Fibroblast of skin of left biceps (primary cell): ENCODE data around the gene USP53.
"Not testable (repeated sequence)": the region's sequence is repeated elsewhere in the genome, so short reads cannot be mapped to it uniquely, and the experiment has no call there.

ENCODE experiments used
- DNase-seq, 2 experiments: peaks; one replicate each; pipeline ENCODE4 v3.0.0-alpha.2; 2013; ENCODE audit warnings: low read depth in 2 of 2

USP53 gene

DNA sequence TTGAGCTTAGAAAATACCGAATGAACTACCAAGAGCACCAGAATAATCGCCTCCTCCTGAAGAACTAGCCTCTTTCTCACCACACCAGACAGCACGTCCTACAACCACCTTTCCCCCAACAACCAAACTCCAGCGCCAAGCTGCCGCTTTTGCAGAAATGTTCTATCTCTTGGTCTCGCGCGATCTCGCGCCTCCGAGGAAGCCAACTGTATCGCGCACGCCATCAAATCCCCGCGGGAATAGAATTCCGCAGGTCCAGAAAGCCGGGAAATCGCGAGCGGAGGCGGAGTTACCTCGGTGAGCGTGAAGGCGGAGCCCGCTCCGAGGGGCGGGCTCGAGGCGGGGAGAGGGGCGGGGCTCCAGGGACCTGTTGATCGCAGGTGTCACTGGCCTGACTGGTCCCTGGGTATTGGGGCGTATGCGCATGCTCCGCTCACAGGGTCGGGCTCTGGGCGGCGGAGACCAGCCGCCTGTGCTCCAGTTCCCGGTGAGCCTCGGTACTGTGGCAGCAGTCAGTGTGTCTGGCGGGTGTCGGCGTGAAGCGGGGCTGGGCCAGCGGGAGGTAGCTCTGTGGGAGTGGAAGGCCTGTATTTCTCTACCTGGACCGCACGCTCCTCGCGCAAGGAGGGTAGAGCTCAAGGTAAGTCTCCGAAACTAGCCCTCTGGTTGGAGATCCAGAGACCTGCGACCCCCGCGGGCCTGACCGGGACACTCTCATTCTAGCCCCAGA is at the start of gene USP53:
TSS of gene USP53 (plus strand) at position 480 of the 730 bp plus-strand sequence. CDS start 27,047 bp downstream, outside the sequence.
- peak; percentile 94 to 95 for DNase-seq

DNA sequence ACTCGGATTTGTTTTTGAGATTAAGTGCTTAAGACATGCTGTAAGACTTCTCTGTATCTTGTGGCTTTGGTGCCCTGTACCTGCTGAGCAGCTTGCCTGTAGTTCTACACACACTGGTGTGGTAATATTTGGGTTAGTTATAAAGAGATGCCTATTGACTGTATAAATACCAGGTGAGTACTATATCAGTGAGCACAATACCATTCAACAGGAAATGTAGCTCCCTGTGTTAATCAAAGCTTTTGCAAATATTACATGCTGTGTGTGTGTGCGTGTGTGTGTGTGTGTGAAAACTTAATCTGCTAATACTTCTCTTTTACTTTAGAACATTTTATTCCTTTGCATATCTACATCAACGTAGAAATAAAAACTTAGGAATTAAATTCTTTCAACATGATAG is 46.7 kb upstream of the USP53 start:
- DNase-seq: no peak

DNA sequence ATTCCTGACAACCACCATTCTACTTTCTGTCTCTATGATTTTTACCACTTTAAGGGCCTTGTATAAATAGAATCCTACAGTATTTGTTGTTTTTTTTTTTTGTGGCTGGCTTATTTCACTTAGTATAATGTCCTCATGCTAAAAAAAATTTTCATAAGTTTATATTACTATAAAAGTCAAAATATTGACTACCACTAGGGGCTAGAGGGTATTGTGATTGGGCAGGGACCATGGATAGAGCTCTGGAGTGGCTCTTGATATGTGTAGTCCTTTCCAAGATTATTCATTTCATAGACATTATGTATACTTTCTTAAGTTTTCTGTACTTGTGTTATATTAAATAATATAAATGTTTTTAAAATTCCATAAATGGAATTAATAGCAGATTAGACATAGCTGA is 42.3 kb upstream of the USP53 start:
- no peak for DNase-seq

DNA sequence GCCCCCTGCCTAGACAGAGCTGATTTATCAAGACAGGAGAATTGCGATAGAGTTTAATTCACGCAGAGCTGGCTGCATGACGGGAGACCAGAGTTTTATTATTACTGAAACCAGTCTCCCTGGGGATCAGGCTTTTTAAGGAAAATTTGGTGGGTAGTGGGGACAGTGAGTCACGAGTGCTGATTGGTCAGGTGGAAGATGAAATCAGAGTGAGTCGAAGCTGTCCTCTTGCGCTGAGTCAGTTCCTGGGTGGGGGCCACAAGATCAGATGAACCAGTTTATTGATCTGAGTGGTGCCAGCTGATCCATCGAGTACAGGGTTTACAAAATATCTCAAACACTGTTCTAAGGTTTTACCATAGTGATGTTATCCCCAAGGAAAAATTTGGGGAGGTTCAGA is 40.3 kb upstream of the USP53 start:
- no peak for DNase-seq

DNA sequence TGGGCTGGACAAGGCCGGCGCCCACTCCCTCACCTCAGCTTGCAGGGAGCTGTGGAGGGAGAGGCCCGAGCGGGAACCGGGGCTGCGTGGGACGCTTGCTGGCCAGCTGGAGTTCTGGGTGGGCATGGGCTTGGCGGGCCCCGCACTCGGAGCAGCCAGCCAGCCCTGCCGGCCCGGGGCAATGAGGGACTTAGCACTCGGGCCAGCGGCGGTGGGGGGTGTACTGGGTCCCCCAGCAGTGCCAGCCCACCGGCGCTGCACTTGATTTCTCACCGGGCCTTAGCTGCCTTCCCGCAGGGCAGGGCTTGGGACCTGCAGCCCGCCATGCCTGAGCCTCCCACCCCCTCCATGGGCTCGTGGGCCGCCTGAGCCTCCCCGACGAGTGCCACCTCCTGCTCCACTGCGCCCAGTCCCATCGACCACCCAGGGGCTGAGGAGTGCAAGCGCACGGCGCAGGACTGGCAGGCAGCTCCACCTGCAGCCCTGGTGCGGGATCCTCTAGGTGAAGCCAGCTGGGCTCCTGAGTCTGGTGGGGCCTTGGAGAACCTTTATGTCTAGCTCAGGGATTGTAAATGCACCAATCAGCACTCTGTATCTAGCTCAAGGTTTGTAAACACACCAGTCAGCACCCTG is 38.7 kb upstream of the USP53 start:
- not testable (repeated sequence) for DNase-seq

DNA sequence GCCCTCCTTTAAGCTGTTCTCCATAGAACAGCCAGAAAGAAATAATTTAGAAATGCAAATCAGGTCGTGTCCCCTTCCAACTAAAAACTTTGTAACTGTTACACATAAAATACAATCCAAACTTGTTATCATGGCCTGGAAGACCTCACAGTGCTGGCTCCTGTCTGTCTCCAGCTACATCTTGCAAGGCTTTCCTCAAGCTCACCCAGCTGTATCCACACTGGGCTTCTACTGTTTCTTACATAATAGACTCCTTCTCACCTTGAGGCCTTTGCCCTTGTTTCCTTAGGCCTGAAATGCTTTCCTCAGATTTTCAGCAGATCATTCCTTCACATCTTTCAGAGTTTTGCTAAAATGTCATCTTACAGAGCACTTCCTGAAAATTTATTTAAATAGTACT is 33.5 kb upstream of the USP53 start:
- DNase-seq: no peak

DNA sequence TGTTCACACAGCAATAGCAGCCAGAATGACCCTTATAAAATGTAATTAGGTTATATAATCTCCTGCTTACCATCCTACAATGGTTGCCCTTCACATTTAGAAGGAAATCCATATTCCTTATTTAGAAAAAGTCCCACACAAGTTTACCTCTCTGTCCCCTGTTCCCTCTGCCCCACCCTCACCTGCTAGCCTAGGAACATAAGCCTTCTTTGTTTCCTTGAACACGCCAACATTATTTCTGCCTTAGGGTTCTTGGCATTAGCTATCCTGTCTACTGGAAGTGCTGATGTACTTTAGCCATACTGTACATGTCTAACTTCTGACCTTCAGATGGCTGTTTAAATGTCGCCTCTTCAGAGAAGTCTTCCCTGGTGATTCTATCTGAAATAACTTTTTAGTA is 28.4 kb upstream of the USP53 start:
- no peak for DNase-seq

DNA sequence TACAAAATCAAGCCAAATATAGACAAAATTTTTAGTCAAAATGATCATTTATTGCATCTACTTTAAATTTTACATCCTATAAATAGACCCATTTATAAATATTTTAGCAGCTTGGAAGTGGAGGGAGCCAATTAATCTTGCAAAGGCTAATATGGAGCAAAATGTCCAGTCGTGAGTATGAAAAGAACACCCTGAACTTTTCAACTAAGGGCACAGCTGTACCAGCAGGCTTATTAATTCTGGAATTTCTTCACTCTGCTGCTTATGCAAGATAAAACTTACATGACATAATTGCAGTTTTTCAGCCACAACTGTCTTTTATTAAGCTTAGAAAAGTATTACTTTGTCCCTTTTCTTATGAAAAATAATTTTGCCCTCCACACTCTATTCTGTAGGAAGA is 22.9 kb upstream of the USP53 start:
- no peak for DNase-seq

DNA sequence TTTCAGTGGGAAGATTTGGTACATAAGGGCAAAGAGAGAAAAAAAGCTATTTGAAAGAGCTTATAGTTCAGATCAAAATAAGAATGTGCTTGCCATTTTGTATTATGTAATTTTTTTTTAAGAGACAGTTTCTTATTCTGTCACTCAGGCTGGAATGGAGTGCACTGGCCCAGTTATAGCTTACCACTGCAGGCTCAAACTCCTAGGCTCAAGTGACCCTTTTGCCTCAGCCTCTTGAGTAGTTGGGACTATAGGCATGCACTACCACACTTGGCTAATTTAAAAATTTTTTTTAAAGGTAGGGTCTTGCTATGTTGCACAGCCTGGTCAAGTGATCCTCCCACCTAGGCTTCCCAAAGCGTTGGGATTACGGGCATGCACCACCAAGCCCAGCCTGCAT is 22.2 kb upstream of the USP53 start:
- DNase-seq: no peak

DNA sequence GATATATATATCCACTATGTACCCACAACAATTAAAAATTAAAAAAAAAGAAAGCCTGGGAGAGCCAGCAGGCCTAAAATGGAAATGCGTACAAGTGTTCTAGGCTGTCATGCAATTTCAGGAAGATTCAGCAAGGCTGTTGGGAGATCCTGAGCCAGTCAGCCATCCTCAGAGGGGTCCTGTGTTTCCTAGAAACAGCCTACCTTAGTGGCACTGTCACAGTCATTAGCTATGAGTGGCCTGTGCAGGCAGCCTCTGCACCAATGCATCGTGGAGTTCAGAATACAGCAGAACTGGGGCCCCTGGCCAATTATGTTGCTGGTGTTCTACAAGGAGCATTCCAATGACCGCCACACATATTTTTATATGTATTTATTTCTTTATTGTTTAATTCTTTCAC is 21.0 kb upstream of the USP53 start:
- DNase-seq: no peak

DNA sequence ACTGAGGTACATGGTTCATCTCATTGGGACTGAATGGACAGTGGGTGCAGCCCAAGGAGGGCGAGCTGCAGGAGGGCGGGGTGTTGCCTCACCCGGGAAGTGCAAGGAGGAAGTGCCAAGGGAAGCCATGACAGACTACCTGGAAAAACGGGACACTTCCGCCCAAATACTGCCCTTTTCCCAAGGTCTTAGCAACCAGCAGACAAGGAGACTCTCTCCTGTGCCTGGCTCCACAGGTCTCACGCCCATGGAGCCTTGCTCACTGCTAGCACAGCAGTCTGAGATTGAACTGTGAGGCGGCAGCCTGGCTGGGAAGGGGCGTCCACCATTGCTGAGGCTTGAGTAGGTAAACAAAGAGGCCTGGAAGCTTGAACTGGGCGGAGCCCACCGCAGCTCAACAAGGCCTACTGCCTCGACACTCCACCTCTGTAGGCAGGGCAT is 14.7 kb upstream of the USP53 start:
- no peak for DNase-seq

DNA sequence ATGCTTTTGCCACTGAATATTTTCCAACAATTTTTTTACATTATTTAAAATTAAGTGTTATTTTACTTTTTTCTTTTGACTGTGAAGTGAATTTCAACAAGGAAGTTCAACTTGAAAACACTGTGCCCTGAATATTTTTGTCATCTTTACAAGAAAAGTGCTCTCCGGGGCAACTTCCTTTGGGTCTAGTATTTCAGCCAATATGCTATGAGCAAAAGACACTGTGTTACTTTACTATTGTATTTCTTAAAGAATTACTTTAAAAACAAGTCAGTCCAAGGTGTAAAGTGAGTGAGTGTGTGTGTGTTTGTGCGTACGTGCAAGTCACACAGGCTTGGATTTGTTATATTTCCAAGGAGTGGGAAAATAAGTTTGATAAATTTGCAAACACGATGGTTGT is 7.6 kb upstream of the USP53 start:
- no peak for DNase-seq

DNA sequence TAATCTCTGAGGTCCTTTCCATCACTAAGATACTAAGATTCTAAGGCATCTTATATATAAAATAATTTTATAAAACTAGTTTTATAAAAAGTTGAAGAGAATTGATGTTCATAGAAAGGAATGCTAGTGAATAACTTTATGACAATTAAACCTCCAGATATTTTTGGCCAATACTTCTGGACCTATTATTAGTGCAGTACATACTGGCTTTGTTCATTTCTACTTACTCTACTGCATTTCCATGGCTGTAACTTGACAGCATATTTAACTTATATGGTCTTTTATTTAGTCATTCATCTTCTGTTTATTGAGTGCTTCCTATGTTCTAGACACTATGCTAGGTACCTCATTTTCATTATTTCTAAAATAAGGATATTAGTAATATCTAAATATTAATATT is 6.8 kb upstream of the USP53 start:
- no peak for DNase-seq

DNA sequence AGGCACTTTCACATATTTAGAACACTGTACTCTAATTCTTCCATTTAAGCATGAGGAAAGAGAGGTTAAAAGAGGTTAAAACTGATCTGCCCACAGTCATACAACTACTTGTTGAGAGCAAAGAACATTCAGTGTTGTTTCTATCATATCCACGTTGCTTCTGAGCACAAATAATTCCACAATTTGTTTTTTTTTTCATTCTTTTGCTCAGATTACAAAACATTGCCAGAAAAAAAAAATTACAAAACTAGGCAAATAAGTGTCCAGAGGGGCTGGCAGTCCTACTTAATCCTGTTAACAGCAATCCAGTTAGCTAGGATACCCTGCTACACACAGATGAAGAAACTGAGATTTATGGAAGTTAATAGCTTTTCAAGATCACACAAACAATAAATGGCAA is 6.3 kb upstream of the USP53 start:
- no peak for DNase-seq

DNA sequence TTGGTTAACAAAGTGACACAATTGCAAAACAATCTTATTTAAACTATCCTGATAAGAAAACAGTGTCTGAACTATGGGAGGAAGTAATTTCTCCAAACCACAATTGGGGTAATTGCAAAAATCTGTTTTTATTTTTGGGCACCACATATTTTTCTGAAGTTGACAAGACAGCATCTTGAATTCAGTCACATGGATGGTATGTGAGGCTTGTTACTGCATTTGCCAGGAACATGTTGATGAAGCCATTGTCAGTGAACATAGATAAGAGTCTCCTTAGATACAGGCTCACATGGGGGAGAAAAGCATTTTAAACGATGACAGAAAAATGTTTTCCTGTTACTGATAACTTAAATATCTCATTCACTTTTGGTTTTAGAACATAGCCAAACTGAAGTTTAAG is 5.5 kb upstream of the USP53 start:
- peak; percentile 49 to 52 for DNase-seq

DNA sequence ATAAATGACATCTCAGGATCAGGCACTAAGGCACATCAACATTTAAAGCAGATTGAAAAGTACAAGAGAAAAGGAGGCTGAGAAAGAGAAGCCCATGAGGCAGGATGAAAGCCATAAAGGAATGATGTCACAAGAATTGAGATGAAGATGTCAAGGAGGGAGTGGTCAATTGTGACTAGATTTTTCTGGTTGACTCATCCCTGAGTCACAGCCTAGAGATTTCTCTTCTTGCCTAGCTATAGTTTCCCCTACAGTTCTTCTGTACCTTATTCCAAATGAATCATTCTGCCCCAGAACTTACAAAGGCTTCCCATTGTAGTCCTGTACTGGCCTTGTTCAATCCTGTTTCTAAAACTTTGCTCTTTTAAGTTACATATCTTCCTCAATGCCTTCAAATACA is 3.4 kb upstream of the USP53 start:
- DNase-seq: peak; percentile 83

DNA sequence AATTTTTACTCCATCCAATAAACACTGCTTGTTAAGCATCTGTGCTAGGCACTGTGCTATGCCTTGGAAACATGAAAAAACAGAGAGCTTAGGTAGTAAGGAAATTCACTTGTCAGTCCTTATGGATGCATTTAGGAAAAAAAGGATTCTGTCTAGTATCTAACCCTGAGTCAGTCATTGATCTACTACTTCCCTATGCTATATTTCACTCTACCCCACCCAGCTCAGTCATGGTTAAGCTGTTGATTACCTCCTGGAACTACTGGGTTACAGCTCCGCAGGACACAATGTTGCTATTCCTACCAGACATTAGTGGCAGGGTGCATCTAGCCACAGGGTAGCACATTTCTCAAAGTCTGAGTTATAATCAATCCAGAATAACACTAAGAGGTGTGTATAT is 2.9 kb upstream of the USP53 start:
- no peak for DNase-seq

DNA sequence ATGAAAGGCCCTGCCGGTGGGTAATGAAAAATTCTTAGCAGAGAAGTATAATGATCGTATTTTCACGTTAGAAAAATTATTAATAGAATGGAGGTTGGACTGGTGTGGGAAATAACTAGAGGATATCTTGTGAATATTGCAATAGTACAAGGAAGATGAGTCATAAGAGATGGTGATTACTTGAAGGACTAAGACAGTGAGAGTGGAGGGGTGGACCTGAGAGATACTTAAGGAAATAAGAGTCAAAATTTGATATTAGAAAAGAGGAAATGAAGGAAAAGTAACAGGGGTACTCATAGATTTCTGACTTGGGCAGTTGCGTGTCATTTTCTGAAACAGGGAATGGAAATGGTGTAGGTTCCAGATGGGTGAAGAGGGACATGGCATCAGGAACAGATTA is 1.7 kb upstream of the USP53 start:
- no peak for DNase-seq

DNA sequence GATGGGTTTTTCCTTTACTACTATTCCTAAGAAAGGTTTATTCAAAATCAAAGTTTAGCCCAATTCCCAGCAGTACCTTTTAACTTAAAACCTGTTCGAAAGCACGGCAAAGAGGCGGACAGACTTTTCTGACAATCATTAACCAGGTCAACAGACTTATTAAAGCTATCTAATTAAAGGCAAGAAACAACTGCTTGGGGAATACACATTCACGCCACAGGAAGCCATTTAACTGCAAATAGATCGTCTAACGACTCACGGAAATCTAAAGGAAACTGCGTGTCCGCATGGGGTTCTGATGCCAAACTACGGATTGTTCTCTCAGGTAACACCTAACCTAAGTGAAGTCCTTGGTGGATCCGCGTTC is 663 bp upstream of the USP53 start:
- DNase-seq: no peak

DNA sequence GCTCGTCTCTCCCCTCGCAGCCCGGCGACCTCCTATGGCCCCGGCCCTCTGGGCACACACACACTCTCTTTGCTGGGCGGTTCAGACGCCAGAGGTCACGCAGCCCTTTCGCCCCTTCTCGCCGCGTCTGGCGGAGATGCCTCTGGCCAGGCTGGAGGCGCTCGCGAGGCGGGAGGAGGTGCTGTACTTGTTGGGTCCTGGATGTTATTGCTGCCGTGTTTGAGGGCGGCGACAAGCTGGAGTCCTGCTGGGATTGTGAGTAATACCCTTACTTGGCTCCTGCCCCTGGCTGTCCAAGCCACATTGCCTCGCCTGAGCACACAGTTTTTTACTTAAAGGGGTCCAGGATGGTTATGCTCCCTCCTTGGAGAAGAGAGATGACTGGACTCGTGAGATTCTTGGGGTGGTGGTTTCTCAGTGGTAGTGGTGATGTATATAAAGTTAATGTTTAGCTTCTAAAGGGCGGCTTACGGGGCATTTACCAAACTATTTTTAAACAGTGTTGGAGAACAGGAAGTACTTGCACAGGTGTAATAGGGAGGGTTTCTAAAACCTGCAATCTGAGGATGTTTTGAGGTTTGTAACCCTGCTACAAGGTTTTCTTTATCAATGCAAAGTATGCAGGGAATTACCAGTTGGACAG is 572 bp downstream of the USP53 start:
- DNase-seq: peak; percentile 60 to 64

DNA sequence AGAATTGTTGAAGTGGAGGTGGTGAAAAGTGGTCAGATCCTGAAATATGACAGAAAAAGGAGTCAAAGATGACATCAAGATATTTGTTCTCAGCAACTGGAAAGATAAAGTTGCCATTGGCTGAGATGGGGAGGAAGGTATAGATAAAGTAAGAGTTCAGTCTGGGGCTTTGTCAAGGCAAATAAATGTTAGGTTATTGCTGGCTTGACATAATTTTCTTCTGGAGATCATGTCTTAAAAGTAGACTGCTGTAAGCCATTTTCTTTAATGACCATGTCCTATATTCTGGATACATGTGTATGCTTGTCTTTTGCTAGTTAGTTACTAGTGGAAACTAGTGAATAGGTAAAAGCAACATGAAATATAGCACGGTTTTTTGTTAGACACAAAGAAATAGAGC is 5.6 kb downstream of the USP53 start:
- no peak for DNase-seq

DNA sequence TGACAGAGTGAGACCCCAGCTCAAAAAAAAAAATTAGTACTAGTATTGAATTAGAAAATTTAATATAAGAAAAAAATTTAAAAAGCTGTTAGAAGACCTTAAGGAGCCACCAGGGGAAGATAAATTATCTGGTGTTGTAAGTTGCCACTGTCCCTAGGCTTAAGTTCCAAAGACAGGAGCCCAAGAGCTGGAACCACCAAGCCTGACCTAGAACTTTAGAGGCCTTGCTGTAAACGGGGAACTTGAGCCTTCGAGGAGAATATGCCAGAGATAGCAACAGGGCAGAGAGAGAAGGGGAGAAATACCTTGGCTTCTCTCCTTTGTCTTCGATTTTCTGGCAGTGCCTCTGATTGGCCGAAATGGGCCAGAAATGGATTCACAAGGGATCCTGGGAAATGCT is 8.9 kb downstream of the USP53 start:
- DNase-seq: no peak

DNA sequence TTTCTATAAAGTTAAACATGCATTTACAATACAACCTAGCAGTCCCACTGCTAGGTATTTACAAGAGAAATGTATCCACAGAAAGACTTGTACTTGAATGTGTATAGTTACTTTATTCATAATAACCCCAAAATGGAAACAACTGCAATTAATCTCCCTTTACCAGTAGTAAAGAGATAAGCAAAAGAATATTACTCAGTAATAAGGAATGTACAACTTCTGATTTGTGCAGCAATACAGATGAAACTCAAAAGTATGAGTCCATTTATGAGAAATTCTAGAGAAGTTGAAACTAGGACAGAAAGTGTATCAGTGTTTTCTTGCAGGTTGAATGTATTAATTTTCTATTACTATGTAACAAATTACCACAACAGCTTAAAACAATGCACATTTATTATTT is 15.2 kb downstream of the USP53 start:
- DNase-seq: no peak
